ENCODE measurements around the gene NINJ2. TPM values are rescaled to one million over a fixed set of nuclear protein-coding genes. Genes with fewer than 3 reads are reported as not detected.
"Not testable (repeated sequence)": the region's sequence is repeated elsewhere in the genome, so short reads cannot be mapped to it uniquely, and the experiment has no call there.

NINJ2 gene
- polyA plus RNA-seq, 1 donor from 2014 or later, result not detected

GRCh38 chr12:642633-643474, 20.4 kb downstream of the NINJ2 start:
- Histone ChIP-seq H3K4me3 (ENCODE audit: low read length) (no peak overlapping the region), H3K27me3 (ENCODE audit: insufficient read depth, low read depth, low read length) (peaks cover 8% of the 10 kb centered on the region), H3K9me3 (ENCODE audit: low read length) (no peaks in the 10 kb centered on the region), H4K20me1 (ENCODE audit: insufficient read depth) (no peaks in the 10 kb centered on the region), H3K9ac (ENCODE audit: low read length) (no peak overlapping the region), H3K36me3 (ENCODE audit: insufficient read depth, low read length) (no peaks in the 10 kb centered on the region), H2AFZ (ENCODE audit: low read depth, low read length) (no peak overlapping the region), H3K27ac (ENCODE audit: low read length) (no peak overlapping the region), H3K9me2 (ENCODE audit: insufficient read depth, low read length) (no peaks in the 10 kb centered on the region), H3K79me2 (replicated peaks; ENCODE audit: insufficient read depth, low read length) (no peaks in the 10 kb centered on the region), H3F3A (ENCODE audit: insufficient read depth, low read length, poor library complexity, severe bottlenecking) (no peaks in the 10 kb centered on the region), H3K4me2 (ENCODE audit: low read length) (no peak overlapping the region)
- no peak for TF ChIP-seq RAD21 (conservative IDR thresholded peaks at IDR 0.05)
- TF ChIP-seq CTCF (IDR thresholded peaks at IDR 0.05; ENCODE audit: poor library complexity, severe bottlenecking), result no peak
- no peak for TF ChIP-seq POLR2AphosphoS5 (IDR thresholded peaks at IDR 0.05)
- TF ChIP-seq EZH2 (IDR thresholded peaks at IDR 0.05; ENCODE audit: borderline replicate concordance, insufficient read depth, low read length, poor library complexity, severe bottlenecking), result no peak
- TF ChIP-seq TAF1 (IDR thresholded peaks at IDR 0.05; ENCODE audit: low read depth), result no peak
- TF ChIP-seq EP300 (conservative IDR thresholded peaks at IDR 0.05; ENCODE audit: poor library complexity, severe bottlenecking), result no peak
- TF ChIP-seq, protein P1, sequence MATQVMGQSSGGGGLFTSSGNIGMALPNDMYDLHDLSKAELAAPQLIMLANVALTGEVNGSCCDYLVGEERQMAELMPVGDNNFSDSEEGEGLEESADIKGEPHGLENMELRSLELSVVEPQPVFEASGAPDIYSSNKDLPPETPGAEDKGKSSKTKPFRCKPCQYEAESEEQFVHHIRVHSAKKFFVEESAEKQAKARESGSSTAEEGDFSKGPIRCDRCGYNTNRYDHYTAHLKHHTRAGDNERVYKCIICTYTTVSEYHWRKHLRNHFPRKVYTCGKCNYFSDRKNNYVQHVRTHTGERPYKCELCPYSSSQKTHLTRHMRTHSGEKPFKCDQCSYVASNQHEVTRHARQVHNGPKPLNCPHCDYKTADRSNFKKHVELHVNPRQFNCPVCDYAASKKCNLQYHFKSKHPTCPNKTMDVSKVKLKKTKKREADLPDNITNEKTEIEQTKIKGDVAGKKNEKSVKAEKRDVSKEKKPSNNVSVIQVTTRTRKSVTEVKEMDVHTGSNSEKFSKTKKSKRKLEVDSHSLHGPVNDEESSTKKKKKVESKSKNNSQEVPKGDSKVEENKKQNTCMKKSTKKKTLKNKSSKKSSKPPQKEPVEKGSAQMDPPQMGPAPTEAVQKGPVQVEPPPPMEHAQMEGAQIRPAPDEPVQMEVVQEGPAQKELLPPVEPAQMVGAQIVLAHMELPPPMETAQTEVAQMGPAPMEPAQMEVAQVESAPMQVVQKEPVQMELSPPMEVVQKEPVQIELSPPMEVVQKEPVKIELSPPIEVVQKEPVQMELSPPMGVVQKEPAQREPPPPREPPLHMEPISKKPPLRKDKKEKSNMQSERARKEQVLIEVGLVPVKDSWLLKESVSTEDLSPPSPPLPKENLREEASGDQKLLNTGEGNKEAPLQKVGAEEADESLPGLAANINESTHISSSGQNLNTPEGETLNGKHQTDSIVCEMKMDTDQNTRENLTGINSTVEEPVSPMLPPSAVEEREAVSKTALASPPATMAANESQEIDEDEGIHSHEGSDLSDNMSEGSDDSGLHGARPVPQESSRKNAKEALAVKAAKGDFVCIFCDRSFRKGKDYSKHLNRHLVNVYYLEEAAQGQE (IDR thresholded peaks at IDR 0.05; ENCODE audit: borderline replicate concordance), result no peak
- TF ChIP-seq SMC3 (conservative IDR thresholded peaks at IDR 0.05; ENCODE audit: poor library complexity), result no peak
- no peak for TF ChIP-seq MXI1 (conservative IDR thresholded peaks at IDR 0.05; ENCODE audit: poor library complexity, severe bottlenecking)

DNA sequence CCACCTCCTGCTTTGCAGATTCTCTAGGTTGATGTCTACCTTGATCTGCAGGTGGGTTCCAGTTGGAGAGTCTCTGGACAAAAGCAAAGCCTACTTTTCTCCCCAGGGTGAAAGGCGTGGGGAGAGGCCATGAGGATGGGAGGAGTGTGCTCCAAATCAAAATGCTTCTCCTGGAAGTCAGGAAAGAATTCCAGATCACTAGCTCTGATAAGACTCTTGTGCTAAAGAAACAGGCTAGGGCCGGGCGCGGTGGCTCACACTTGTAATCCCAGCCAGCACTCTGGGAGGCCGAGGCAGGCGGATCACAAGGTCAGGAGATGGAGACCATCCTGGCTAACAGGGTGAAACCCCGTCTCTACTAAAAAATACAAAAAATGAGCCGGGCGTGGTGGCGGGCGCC, 21.9 kb downstream of the NINJ2 start:
- not testable (repeated sequence) for H2AFZ ChIP-seq (ENCODE audit: low read depth, low read length); H3K79me2 ChIP-seq (replicated peaks; ENCODE audit: insufficient read depth, low read length); H3K27ac ChIP-seq (ENCODE audit: low read length); H3K9me2 ChIP-seq (ENCODE audit: insufficient read depth, low read length); H3K4me2 ChIP-seq (ENCODE audit: low read length); H3K27me3 ChIP-seq (ENCODE audit: insufficient read depth, low read depth, low read length); H3K9me3 ChIP-seq (ENCODE audit: low read length); H3K36me3 ChIP-seq (ENCODE audit: insufficient read depth, low read length); H3F3A ChIP-seq (ENCODE audit: insufficient read depth, low read length, poor library complexity, severe bottlenecking); H3K9ac ChIP-seq (ENCODE audit: low read length); H3K4me3 ChIP-seq (ENCODE audit: low read length); H4K20me1 ChIP-seq (ENCODE audit: insufficient read depth)
